Activated naive CD4-positive, alpha-beta T cell treated with anti-CD3 and anti-CD28 coated beads, Interleukin-2, amount 50 U/mL, for 16 hours (primary cell): ENCODE data around the gene SGO1.

Source experiments
- DNase-seq: peaks from one replicate; pipeline ENCODE4 v3.0.0-alpha.2; 2020

SGO1 gene

DNA sequence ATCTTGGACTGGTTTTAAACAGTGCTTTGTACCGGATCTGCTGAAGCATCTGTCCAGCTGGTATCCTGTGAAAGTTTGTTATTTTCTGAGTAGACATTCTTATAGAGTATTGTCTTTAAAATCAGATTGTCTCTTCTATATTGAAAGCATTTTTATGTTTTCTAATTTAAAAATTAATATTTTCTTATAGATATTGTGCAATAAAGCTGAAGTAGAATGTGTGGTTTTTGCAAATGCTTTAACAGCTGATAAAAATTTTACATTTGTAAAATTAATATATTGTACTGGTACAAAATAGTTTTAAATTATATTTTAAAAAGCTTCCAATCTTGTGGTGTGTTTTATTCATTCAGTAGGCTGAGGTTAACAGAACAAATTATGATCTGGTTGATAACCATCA, 31.9 kb downstream of the SGO1 start:
- DNase-seq: no peak

DNA sequence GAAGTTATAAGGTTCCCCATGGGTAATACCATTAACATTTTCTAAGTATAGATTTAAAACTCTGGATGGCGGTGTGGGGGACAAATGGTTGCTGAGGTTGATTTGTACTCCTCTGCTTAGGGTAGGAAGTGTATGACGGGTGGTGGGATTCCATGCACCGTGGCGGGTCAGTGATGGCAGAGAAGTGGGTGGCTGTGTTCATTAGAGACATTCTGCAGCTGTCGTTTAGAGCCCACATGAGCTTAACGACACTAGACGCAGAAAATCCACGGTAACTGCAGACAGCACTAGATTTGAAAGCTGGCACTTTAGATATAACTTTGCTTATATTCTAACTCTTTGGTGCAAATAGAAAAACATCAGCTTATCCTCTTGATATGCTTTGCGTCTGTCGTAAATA, 37.5 kb downstream of the SGO1 start:
- no peak for DNase-seq

GRCh38 chr3:20147361-20147760, 38.6 kb downstream of the SGO1 start:
- DNase-seq: no peak

DNA sequence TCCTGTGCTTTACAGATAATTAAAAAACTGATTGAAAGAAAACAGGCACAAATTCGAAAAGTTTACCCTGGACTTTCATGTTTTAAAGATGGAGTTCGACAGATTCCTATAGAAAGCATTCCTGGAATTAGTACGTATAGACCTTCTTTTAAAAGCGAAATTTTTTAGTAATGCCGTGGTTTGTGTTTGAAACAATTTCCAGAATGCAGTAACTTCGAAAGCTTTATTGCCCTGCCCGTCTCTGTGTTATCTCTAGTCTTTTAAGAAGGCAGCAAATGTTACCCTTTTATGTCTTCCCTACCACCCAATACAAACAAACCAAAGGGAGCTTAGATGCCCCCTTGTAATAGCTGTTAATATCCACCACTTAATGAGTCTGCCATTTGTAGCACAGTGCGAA, 39.7 kb downstream of the SGO1 start:
- DNase-seq: no peak

DNA sequence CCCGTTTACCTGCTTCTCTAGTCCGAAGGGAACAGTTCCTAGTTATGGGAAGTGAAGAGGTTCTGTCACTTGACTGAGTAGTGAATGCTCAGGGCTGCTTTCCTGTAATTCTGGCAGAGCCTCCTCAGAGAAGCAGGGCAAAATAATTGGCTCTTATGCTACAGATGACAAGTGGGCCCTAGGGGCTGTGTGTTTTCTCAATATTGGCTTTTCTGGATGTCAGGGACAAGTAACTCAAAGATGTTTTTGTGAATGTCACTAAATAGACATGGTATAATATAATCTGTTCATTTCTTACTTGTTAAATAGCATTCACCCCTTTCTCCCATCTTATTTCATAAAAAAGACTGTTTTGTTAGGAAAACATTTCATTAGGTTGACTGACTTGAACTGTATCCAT, 40.1 kb downstream of the SGO1 start:
- no peak for DNase-seq

DNA sequence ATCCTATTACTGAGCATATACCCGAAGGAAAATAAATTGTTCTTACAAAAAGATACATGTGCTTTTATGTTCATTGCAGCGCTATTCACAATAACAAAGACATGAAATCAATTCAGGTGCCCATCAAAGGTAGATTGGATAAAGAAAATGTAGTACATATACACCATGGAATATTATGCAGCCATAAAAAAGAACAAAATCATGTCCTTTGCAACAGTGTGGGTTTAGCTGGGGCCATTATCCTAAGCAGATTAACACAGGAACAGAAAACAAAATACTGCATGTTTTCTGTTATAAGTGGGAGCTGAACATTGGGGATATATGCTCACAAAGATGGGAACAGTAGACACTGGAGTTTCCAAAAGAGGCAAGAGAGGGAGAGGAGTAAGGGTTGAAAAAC, 42.5 kb downstream of the SGO1 start:
- no peak for DNase-seq

DNA sequence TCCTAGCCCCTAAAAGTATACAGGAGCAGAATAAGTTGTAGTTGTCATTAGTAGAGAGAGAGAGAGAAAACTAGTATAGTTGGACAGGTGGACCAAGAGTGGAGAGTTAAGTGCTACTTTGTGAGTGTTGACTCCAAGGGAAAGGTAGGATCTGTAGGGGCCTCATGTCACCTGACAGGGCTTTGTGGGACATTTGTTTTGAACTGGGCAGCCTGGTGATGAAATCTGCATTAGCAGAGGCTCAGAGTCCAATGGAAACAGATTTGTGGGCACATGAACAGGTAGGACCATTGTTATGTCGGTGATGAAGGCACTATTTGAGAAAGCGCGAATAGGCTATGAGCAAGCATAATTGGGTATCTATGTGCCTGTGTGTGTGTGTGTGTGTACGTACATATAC, 43.5 kb downstream of the SGO1 start:
- no peak for DNase-seq

DNA sequence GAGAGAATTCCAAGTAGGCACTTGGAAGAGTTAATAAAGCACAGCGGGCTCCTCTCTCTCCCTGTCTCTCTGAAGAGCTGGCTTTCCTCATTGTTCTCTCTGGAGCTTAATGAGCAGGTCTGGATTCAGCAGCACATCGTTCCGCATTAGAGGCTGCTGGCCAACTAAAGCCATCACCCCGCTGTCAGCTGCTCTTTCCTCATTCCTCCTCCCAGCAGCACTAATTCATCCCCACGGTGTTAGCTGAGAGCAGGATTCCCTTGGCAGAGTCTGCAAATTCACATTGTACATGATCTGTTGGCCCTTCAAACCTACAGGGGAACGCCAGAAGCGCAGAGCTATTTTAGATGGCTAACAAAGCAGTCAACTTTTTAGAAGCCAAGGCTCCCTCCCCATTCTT, 44.2 kb downstream of the SGO1 start:
- DNase-seq: no peak

DNA sequence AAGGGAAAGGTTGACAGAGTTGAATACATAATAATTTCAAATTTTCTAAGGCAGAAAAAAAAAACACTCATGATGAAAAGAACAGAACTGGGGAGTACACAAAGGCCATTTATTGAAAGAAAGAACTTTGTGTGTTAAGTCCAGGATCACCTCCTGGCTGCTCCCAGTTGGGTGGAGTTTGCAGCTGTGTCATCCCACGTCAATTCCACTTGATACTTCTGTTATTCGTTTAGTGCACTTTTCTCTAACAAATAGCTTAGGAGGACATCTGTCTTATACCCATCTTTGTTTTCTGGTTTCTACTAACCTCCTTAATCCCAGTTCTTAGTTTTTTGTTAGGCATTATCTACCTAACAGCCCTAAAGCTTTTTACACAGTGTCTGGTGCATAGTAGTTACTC, 44.7 kb downstream of the SGO1 start:
- no peak for DNase-seq

DNA sequence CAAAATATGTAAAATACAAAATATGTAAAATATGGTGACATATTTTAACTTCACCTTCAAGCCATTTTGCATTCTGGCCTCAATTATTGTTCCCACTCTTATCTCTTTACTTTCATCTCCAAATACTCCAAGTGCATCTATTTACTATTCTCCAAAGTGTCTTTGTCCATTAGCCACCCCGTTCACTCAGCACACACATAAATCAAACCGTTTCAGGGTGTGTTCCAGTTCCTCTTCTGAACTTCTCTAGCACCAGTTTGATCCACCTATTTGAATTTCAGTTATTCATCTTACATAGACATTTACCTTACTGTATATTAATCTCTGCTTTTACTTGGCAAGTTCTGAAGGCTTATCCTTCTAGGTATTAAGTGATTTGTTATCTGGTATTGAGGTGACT, 45.1 kb downstream of the SGO1 start:
- DNase-seq: no peak

DNA sequence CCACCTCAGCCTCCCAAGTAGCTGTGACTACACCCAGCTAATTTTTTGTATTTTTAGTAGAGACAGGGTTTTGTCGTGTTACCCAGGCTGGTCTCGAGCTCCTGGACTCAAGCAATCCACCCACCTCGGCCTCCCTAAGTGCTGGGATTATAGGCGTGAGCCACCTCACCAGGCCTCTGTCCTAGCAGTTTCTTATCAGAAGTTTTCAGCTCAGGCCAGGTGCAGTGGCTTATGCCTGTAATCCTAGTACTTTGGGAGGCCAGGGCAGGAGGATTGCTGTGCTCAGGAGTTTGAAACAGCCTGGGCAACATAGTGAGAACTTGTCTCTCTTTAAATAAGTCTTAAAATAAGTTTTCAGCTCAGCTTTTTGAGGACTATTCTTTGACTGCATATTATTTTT, 48.4 kb downstream of the SGO1 start:
- no peak for DNase-seq

GRCh38 chr3:20136231-20136630, 49.8 kb downstream of the SGO1 start:
- no peak for DNase-seq

DNA sequence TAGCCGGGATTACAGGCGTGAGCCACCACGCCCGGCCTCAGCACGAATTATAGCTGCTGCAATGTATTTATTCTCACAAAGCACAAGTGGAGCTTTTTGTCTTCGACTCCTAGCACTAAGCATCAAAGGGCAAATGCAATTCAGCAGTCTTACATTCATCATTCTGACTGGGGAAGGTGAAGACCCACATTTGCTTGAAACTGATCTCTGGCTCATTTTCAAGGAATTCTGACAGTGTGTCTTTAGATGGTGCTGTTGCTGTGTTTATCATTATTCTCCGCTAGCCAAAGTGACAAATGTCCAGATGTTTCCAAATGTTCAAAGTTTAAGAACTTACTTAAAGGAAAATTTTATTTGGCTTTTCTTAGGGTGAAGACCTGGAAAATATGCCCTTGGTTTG, 55.9 kb downstream of the SGO1 start:
- DNase-seq: no peak

DNA sequence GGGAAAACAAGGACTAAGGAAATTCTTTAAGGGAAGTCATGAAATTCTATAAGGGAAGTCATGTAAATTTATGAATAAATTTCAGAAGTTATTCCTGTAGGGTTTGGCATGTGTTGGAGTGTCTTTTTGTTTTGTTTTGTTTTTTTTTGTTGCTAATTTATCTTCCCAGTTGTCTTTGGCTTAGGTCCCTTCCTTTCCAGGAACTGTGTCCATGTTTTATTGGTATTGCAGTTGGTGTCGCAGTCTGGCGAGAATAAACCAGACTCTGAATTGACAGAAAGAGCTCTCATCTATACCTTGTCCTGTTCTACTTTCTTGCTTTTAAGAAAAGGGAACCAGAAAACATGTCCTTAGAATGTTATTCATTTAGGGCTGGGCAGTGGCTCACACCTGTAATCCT, 57.6 kb downstream of the SGO1 start:
- DNase-seq: no peak

- DNase-seq: no peak
Measured at GRCh38 chr3:20125897-20126296, 60.1 kb downstream of the SGO1 start.

GRCh38 chr3:20125289-20125688, 60.7 kb downstream of the SGO1 start:
- DNase-seq: no peak

GRCh38 chr3:20123131-20123652, 62.8 kb downstream of the SGO1 start:
- DNase-seq: no peak

DNA sequence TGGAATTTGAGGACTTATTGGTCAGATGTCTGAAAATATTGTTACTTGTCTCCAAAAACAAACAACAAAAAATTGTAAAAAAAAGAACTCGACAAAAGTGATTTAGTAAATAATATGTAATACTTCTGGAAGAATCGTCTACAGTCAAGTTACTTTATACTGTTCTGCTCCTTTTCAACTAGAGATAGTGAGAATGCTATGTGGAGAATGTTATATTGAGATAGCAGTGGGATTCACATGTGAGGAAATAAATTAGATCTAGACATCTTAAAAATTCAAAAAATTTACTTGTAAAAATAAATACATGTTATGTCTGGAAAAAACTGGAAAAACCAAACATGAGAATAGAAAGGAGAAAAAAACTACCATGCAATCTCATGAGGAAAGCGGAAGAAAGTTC, 64.9 kb downstream of the SGO1 start:
- no peak for DNase-seq
